HG02759 (cell line): ENCODE measurements around the gene ZBTB3.
"Not testable (repeated sequence)": the region's sequence is repeated elsewhere in the genome, so short reads cannot be mapped to it uniquely, and the experiment has no call there.

ENCODE experiments used
- ATAC-seq: cut with Tn5 transposase; IDR thresholded peaks from one replicate; pipeline ENCODE4 v1.9.1; 2021; ENCODE audit warnings: mild to moderate bottlenecking, moderate library complexity; ENCODE audit not compliant: unreplicated experiment

ZBTB3 gene

GRCh38 chr11:62757846-62758788 lies 4.2 kb upstream of the ZBTB3 start:
- no peak for ATAC-seq

- ATAC-seq, result no peak
Measured at GRCh38 chr11:62755086-62755615, 1.2 kb upstream of the ZBTB3 start.

- peak; percentile 0 for ATAC-seq
Measured at GRCh38 chr11:62752994-62753735, 795 bp downstream of the ZBTB3 start.

- ATAC-seq, result no peak
Measured at GRCh38 chr11:62752177-62752785, 1.7 kb downstream of the ZBTB3 start.

GRCh38 chr11:62749931-62750330 lies 4.0 kb downstream of the ZBTB3 start:
- ATAC-seq, result not testable (repeated sequence)

- ATAC-seq, result no peak
Measured at GRCh38 chr11:62747475-62748160, 6.3 kb downstream of the ZBTB3 start.

- ATAC-seq, result no peak
Measured at GRCh38 chr11:62737196-62737595, 16.8 kb downstream of the ZBTB3 start.

GRCh38 chr11:62732830-62733229 lies 21.1 kb downstream of the ZBTB3 start:
- no peak for ATAC-seq

- ATAC-seq, result not testable (repeated sequence)
Measured at GRCh38 chr11:62730076-62730475, 23.9 kb downstream of the ZBTB3 start.

GRCh38 chr11:62728171-62728988 lies 25.6 kb downstream of the ZBTB3 start, which contains the start of gene TTC9C:
Gene TTC9C, plus strand, starts transcription at chr11:62728486. Its CDS starts 363 bp downstream, at chr11:62728849.
- peak; percentile 24 for ATAC-seq

- peak; percentile 49 for ATAC-seq
Measured at GRCh38 chr11:62727872-62728170, 26.1 kb downstream of the ZBTB3 start.

GRCh38 chr11:62727165-62727871 lies 26.6 kb downstream of the ZBTB3 start, which contains the start of gene HNRNPUL2:
Gene HNRNPUL2, minus strand, starts transcription at chr11:62727457. Its CDS starts 301 bp downstream, at chr11:62727156.
- peak; percentile 77 for ATAC-seq

GRCh38 chr11:62726915-62727164 lies 27.1 kb downstream of the ZBTB3 start:
- ATAC-seq, result no peak

GRCh38 chr11:62726156-62726914 lies 27.6 kb downstream of the ZBTB3 start:
- no peak for ATAC-seq

GRCh38 chr11:62725646-62726045 lies 28.3 kb downstream of the ZBTB3 start:
- no peak for ATAC-seq

- no peak for ATAC-seq
Measured at GRCh38 chr11:62724171-62724570, 29.8 kb downstream of the ZBTB3 start.

GRCh38 chr11:62721994-62722393 lies 32.0 kb downstream of the ZBTB3 start:
- ATAC-seq, result no peak

- ATAC-seq, result no peak
Measured at GRCh38 chr11:62719302-62719978, 34.5 kb downstream of the ZBTB3 start.
